ENCODE results near the gene WDFY3.
A peak's percentile ranks its signal among the peaks of the same experiment; 100 is the strongest.

WDFY3 gene

GRCh38 chr4:84875636-84876371 is 90.7 kb downstream of the WDFY3 start:
- H3K4me3 ChIP-seq (ENCODE audit: low read depth, low read length), result no peak overlapping the region
- H3K9me3 ChIP-seq (ENCODE audit: control insufficient read depth, insufficient read depth, low read length), result no peaks in the 10 kb centered on the region
- no peak overlapping the region for H3K9ac ChIP-seq (ENCODE audit: low read depth, low read length)
- H3K27me3 ChIP-seq (ENCODE audit: control insufficient read depth, insufficient read depth, low read length), result no peaks in the 10 kb centered on the region
- H3K4me1 ChIP-seq (ENCODE audit: control insufficient read depth, insufficient read depth, low read length), result peaks cover 6% of the 10 kb centered on the region
- H3K36me3 ChIP-seq (ENCODE audit: control insufficient read depth, insufficient read depth, low read length), result no peaks in the 10 kb centered on the region

- Histone ChIP-seq H3K4me3 (ENCODE audit: low read depth, low read length) (no peak overlapping the region), H3K27me3 (ENCODE audit: control insufficient read depth, insufficient read depth, low read length) (no peaks in the 10 kb centered on the region), H3K9me3 (ENCODE audit: control insufficient read depth, insufficient read depth, low read length) (no peaks in the 10 kb centered on the region), H3K9ac (ENCODE audit: low read depth, low read length) (no peak overlapping the region), H3K36me3 (ENCODE audit: control insufficient read depth, insufficient read depth, low read length) (no peaks in the 10 kb centered on the region), H3K4me1 (ENCODE audit: control insufficient read depth, insufficient read depth, low read length) (peaks cover 12% of the 10 kb centered on the region)
These were observed 91.9 kb downstream of the WDFY3 start for GRCh38 chr4:84874619-84875018.

- Histone ChIP-seq H3K9ac (ENCODE audit: low read depth, low read length) (no peak overlapping the region), H3K9me3 (ENCODE audit: control insufficient read depth, insufficient read depth, low read length) (no peaks in the 10 kb centered on the region), H3K27me3 (ENCODE audit: control insufficient read depth, insufficient read depth, low read length) (no peaks in the 10 kb centered on the region), H3K36me3 (ENCODE audit: control insufficient read depth, insufficient read depth, low read length) (no peaks in the 10 kb centered on the region), H3K4me1 (ENCODE audit: control insufficient read depth, insufficient read depth, low read length) (peaks cover 27% of the 10 kb centered on the region), H3K4me3 (ENCODE audit: low read depth, low read length) (peak overlapping the region; percentile 27)
These were observed 95.9 kb downstream of the WDFY3 start for GRCh38 chr4:84870398-84871163.

GRCh38 chr4:84866295-84866694 is 100.2 kb downstream of the WDFY3 start:
- H3K9me3 ChIP-seq (ENCODE audit: control insufficient read depth, insufficient read depth, low read length), result no peaks in the 10 kb centered on the region
- H3K4me3 ChIP-seq (ENCODE audit: low read depth, low read length), result no peak overlapping the region
- no peaks in the 10 kb centered on the region for H3K36me3 ChIP-seq (ENCODE audit: control insufficient read depth, insufficient read depth, low read length)
- H3K27me3 ChIP-seq (ENCODE audit: control insufficient read depth, insufficient read depth, low read length), result no peaks in the 10 kb centered on the region
- peaks cover 27% of the 10 kb centered on the region for H3K4me1 ChIP-seq (ENCODE audit: control insufficient read depth, insufficient read depth, low read length)
- no peak overlapping the region for H3K9ac ChIP-seq (ENCODE audit: low read depth, low read length)

GRCh38 chr4:84865600-84865999 is 100.9 kb downstream of the WDFY3 start:
- Histone ChIP-seq H3K27me3 (ENCODE audit: control insufficient read depth, insufficient read depth, low read length) (no peaks in the 10 kb centered on the region), H3K9me3 (ENCODE audit: control insufficient read depth, insufficient read depth, low read length) (no peaks in the 10 kb centered on the region), H3K4me3 (ENCODE audit: low read depth, low read length) (no peak overlapping the region), H3K4me1 (ENCODE audit: control insufficient read depth, insufficient read depth, low read length) (peaks cover 22% of the 10 kb centered on the region), H3K9ac (ENCODE audit: low read depth, low read length) (no peak overlapping the region), H3K36me3 (ENCODE audit: control insufficient read depth, insufficient read depth, low read length) (no peaks in the 10 kb centered on the region)

- Histone ChIP-seq H3K4me1 (ENCODE audit: control insufficient read depth, insufficient read depth, low read length) (peaks cover 3% of the 10 kb centered on the region), H3K9me3 (ENCODE audit: control insufficient read depth, insufficient read depth, low read length) (no peaks in the 10 kb centered on the region), H3K9ac (ENCODE audit: low read depth, low read length) (no peak overlapping the region), H3K27me3 (ENCODE audit: control insufficient read depth, insufficient read depth, low read length) (no peaks in the 10 kb centered on the region), H3K4me3 (ENCODE audit: low read depth, low read length) (no peak overlapping the region), H3K36me3 (ENCODE audit: control insufficient read depth, insufficient read depth, low read length) (no peaks in the 10 kb centered on the region)
These were observed 104.4 kb downstream of the WDFY3 start for GRCh38 chr4:84862064-84862463.

GRCh38 chr4:84857296-84857695 is 109.2 kb downstream of the WDFY3 start:
- Histone ChIP-seq H3K9me3 (ENCODE audit: control insufficient read depth, insufficient read depth, low read length) (no peaks in the 10 kb centered on the region), H3K27me3 (ENCODE audit: control insufficient read depth, insufficient read depth, low read length) (no peaks in the 10 kb centered on the region), H3K4me3 (ENCODE audit: low read depth, low read length) (no peak overlapping the region), H3K4me1 (ENCODE audit: control insufficient read depth, insufficient read depth, low read length) (peaks cover 2% of the 10 kb centered on the region), H3K9ac (ENCODE audit: low read depth, low read length) (no peak overlapping the region), H3K36me3 (ENCODE audit: control insufficient read depth, insufficient read depth, low read length) (no peaks in the 10 kb centered on the region)

GRCh38 chr4:84856468-84857049 is 109.9 kb downstream of the WDFY3 start:
- no peaks in the 10 kb centered on the region for H3K27me3 ChIP-seq (ENCODE audit: control insufficient read depth, insufficient read depth, low read length)
- peaks cover 2% of the 10 kb centered on the region for H3K4me1 ChIP-seq (ENCODE audit: control insufficient read depth, insufficient read depth, low read length)
- H3K36me3 ChIP-seq (ENCODE audit: control insufficient read depth, insufficient read depth, low read length), result no peaks in the 10 kb centered on the region
- no peak overlapping the region for H3K4me3 ChIP-seq (ENCODE audit: low read depth, low read length)
- H3K9me3 ChIP-seq (ENCODE audit: control insufficient read depth, insufficient read depth, low read length), result no peaks in the 10 kb centered on the region
- no peak overlapping the region for H3K9ac ChIP-seq (ENCODE audit: low read depth, low read length)

- no peak overlapping the region for H3K4me3 ChIP-seq (ENCODE audit: low read depth, low read length)
- H3K36me3 ChIP-seq (ENCODE audit: control insufficient read depth, insufficient read depth, low read length), result no peaks in the 10 kb centered on the region
- no peaks in the 10 kb centered on the region for H3K9me3 ChIP-seq (ENCODE audit: control insufficient read depth, insufficient read depth, low read length)
These were observed 110.7 kb downstream of the WDFY3 start for GRCh38 chr4:84855774-84856173.

GRCh38 chr4:84852081-84852480 is 114.4 kb downstream of the WDFY3 start:
- no peak overlapping the region for H3K9ac ChIP-seq (ENCODE audit: low read depth, low read length)
- no peaks in the 10 kb centered on the region for H3K9me3 ChIP-seq (ENCODE audit: control insufficient read depth, insufficient read depth, low read length)
- no peaks in the 10 kb centered on the region for H3K36me3 ChIP-seq (ENCODE audit: control insufficient read depth, insufficient read depth, low read length)
- no peak overlapping the region for H3K4me3 ChIP-seq (ENCODE audit: low read depth, low read length)
- peaks cover 2% of the 10 kb centered on the region for H3K4me1 ChIP-seq (ENCODE audit: control insufficient read depth, insufficient read depth, low read length)
- H3K27me3 ChIP-seq (ENCODE audit: control insufficient read depth, insufficient read depth, low read length), result no peaks in the 10 kb centered on the region

More at GRCh38 chr4:84855774-84856173, 110.7 kb downstream of the WDFY3 start:
- Histone ChIP-seq H3K4me1 (ENCODE audit: control insufficient read depth, insufficient read depth, low read length) (peaks cover 2% of the 10 kb centered on the region), H3K27me3 (ENCODE audit: control insufficient read depth, insufficient read depth, low read length) (no peaks in the 10 kb centered on the region), H3K9ac (ENCODE audit: low read depth, low read length) (no peak overlapping the region)

GRCh38 chr4:84849051-84849640 is 117.3 kb downstream of the WDFY3 start:
- no peaks in the 10 kb centered on the region for H3K9me3 ChIP-seq (ENCODE audit: control insufficient read depth, insufficient read depth, low read length)
- no peaks in the 10 kb centered on the region for H3K4me1 ChIP-seq (ENCODE audit: control insufficient read depth, insufficient read depth, low read length)
- no peak overlapping the region for H3K9ac ChIP-seq (ENCODE audit: low read depth, low read length)
- no peaks in the 10 kb centered on the region for H3K36me3 ChIP-seq (ENCODE audit: control insufficient read depth, insufficient read depth, low read length)
- no peak overlapping the region for H3K4me3 ChIP-seq (ENCODE audit: low read depth, low read length)
- no peaks in the 10 kb centered on the region for H3K27me3 ChIP-seq (ENCODE audit: control insufficient read depth, insufficient read depth, low read length)
